ENCODE results near the gene TAC3.
"Not testable (repeated sequence)": the region's sequence is repeated elsewhere in the genome, so short reads cannot be mapped to it uniquely, and the experiment has no call there.

GRCh38 chr12:56974224-56974623 lies 42.1 kb downstream of the TAC3 start:
- not testable (repeated sequence) for TF ChIP-seq CTCF (conservative IDR thresholded peaks at IDR 0.05; ENCODE audit: low read depth, low read length); EZH2phosphoT487 (IDR thresholded peaks at IDR 0.05; ENCODE audit: borderline replicate concordance, low read length); EZH2 (IDR thresholded peaks at IDR 0.05; ENCODE audit: low read length, unreplicated experiment)
